Activated CD4-positive, alpha-beta T cell treated with anti-CD3 and anti-CD28 coated beads for 48 hours (primary cell): ENCODE measurements around the gene AGBL2.
"Not testable (repeated sequence)": the region's sequence is repeated elsewhere in the genome, so short reads cannot be mapped to it uniquely, and the experiment has no call there.

ENCODE experiments used
- DNase-seq: peaks from one replicate; pipeline ENCODE4 v3.0.0-alpha.2; 2020

AGBL2 gene

DNA sequence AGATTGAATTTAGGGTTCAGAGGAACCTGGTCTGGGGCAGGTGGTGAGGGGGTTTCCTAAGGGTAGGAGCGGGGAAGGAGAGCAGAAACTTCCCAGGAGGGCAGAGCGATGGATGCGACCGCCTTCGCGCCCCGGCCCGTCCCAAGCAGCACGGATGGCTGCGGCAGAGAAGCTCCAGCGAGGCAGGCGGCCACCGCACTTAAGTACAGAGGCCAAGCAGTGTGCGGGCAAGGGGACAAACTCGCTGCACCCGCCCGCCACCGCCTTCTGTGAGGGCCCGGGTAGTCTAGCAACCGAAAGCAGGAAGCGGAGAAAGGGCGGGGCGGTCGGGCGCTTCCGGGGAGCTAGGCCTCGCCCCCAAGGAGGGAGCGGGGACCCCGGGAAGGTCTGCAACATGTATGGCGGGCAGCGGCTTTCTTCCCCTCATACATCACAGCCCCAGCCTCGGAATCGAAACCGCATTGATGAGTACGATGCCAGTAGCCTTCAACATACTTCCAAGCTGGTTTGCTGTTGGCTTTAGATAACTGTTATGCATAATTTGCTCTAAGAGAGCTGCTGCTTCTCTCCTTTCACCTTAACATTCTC, at the start of gene AGBL2:
Gene AGBL2, minus strand, starts transcription at position 288 of the 588 bp plus-strand sequence. CDS start 719 bp downstream, outside the sequence.
- peak; percentile 90 for DNase-seq

GRCh38 chr11:47759291-47759690, 44.1 kb upstream of the AGBL2 start:
- not testable (repeated sequence) for DNase-seq

DNA sequence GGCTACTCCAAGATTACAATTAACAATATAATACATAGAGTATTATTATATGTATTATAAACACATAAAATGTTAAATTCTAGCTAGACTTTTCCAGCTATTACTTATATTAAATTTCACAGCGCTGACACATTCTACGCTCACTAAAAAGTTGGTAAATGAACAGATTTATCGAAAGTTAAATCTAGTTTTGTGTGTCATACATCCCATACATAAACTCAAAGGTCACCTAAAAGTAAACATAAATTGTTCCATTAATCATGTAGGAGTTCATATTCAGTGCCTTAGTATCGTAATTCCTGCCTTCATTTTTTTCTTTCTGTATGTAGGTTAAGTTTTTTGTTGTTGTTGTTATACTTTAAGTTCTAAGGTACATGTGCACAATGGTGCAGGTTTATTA, 41.0 kb upstream of the AGBL2 start:
- DNase-seq, result no peak

DNA sequence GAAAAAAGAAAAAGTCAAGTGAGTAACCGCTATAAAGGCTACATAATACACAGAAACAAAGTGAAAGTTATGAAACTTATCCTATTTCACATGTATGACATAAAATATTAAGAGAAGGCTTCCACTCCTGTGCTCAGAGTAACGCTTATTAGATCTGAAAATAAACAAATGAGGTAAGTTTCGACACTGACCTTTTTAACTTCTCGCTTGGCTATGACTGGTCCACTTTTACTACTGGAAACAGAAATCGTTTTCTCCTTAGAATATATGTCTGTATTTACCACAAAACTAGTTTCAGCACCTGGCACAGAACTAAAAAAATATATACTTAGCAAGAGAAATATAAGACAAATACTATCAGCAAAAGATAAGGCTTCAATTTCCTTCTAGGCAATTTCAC, 35.6 kb upstream of the AGBL2 start:
- DNase-seq, result no peak

DNA sequence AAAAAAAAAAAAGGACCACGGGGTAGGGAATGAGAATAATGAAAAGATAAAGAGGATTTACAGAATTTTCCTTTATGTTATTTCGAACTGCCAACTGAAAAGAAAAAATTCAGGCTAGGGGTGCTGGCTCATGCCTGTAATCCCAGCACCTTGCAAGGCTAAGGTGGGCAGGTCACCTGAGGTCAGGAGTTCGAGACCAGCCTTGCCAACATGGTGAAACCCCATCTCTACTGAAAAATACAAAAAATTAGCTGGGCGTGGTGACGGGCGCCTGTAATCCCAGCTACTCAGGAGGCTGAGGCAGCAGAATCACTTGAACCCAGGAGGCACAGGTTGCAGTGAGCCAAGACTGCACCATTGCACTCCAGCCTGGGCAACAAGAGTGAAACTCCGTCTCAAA, 27.3 kb upstream of the AGBL2 start:
- DNase-seq, result not testable (repeated sequence)

- not testable (repeated sequence) for DNase-seq
Observed at GRCh38 chr11:47737817-47738216, 22.6 kb upstream of the AGBL2 start.

DNA sequence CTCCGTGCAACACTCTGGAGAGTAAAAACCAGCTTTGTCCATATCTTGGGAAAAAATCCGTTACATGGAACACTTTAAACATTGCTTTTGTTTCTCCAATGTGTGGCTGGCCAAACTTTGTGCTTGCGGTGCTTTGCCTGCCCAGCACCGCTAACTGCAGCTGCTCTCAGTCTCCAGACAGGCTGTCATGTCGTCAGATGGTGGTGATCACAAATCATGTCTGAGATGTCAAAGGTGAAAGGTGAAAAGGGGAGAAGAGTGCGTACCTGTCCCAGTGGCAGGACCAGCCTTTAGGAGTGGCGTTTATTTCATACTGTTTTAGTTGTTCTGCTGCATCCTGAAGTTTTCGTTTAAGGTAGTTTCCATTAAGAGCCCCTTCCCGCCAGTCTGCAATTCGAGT, 17.1 kb upstream of the AGBL2 start:
- no peak for DNase-seq

DNA sequence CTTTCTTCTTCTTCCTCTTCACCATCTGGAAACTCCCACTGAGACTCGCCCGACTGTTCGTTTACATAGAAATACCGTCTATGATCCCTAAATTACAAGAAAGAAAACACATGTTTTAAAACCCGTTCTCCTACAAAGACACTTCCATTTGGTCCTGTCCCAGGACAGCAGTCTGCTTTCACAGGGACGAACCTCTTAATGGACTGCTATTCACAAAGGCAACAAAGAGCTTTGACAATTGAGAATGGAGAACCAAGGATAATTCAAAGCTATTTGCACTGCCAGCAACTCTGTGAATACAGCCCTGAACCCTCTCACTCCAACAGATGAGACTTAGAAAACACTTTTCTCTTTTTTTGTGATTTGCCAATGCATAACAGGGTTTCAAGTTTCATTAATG, 16.3 kb upstream of the AGBL2 start:
- no peak for DNase-seq

DNA sequence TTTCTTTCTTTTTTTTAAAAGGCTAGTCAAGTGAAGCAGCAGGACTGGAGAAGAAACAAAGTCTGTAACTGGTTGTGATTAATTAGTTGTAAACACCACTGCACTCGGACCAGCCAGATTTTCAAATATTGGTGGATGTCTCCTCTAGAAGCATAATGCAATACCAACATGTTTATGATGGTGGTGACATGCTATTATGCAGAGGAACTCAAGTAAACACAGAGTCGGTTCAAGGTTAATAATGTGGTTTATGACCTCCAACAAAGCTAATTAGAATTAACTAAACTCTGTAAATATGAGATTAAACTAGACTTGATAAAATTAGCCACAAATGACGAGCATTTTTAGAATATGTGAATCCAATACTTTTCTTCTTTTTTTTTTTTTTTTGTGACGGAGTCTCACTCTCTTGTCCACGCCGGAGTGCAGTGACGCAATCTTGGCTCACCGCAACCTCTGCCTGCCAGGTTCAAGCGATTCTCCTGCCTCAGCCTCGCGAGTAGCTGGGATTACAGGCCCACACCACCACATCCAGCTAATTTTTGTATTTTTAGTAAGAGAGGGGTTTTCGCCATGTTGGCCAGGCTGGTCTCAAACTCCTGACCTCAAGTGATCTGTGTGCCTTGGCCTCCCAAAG, 11.8 kb upstream of the AGBL2 start:
- DNase-seq, result no peak

- DNase-seq, result no peak
Observed at GRCh38 chr11:47726118-47726442, 10.9 kb upstream of the AGBL2 start.

DNA sequence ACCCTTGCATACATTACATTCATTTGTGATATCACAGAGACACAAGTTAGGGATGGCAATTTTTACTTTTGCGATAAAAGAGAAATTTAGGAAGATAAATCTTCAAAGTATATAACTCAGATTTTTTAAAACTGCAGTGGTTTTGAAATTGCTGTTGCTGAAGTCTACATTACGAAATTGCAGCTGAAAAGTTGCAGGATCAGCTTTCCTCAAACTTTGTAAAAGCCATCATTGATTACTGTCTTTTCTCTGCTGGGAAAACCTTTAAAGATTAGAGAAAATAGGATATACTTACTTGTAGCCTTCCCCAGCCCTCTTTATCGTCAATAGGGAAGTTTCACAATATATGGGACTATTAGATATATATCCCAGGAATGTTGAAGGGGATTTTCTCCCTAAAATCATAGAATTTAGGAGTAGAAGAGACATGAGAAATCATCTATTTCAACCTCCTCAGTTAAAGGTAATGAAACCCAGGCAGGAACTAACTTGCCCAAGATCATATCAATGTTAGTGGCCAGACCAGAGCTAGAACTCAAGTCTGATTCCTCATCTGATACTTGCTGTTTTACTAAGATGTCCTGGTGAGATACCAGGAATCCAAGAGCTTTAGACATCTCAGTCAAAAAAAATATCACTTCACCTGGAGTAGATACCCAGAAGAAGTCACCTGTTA, 10.4 kb upstream of the AGBL2 start:
- no peak for DNase-seq

GRCh38 chr11:47724041-47724729, 9.0 kb upstream of the AGBL2 start:
- no peak for DNase-seq

DNA sequence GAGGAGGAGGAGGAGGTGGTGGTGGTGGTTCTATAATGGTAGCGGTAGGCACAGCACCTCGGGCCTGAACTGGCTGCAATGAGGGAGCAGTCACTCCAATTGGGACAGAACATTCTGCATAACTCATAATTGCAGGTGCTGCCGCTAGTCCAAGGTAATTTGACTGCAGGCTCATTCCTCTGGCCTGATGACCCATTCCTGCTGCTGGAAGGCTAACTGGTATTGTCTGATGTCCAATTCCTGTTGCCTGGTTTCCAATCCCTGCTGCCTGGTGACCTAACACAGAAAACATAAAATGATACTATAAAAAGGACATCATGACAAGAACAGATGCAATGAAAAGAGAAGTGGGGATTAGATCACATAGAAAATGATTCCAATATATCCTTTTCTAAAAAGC, 7.9 kb upstream of the AGBL2 start:
- DNase-seq, result no peak

DNA sequence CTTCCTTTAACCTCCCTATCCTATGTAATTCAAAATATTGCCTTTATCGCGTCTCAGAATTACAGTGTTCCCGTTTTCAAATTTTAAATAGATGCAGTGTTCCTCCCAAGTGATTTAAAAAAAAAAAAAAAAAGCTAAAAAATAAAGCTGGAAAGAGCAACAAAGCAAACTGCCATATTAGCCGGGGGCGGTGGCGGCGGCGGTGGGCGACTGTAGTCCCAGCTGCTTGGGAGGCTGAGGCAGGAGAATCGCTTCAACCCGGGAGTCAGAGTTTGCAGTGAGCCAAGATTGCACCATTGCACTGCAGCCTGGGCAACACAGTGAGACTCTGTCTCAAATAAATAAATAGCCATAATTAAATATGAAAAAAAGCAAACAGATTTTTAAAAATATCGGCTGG, 5.5 kb upstream of the AGBL2 start:
- DNase-seq, result no peak

DNA sequence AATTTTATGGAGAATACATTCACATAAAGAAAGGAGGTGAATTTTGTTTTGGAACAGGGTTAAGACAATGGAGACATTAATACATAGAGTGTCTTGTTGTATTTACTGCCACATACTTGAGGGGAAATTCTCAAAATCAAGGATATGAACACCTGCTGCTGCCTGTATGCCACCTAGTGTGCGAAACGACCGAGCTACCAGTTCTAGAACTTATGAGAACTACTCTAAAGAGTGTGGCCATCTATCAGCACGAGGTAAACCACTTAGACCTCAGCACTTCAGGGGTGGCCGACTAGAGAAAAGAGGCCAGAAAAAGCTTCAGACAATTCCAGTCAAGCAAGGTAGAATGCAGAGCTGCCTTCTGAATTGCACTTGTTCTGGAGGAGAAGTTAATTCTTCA, 1.5 kb upstream of the AGBL2 start:
- no peak for DNase-seq

- peak; percentile 8 for DNase-seq
Observed at GRCh38 chr11:47714554-47715081, 551 bp downstream of the AGBL2 start.

DNA sequence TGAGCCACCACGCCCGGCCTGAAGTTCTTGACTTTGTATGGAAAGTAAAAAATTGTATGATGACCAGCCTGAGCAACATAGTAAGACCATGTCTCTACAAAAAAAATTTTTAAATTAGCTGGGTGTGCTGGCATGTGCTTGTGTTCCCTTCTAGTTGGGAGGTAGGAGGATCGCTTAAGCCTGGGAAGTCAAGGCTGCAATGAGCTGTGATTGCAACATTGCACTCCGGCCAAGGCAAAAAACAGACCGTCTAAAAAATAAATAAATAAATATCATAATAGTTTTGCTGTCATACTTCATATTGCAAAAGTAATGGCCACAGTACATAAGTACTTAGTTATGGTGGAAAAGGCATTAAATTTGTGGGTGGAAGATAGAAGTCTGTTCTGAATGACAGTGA, 3.4 kb downstream of the AGBL2 start:
- DNase-seq, result no peak

DNA sequence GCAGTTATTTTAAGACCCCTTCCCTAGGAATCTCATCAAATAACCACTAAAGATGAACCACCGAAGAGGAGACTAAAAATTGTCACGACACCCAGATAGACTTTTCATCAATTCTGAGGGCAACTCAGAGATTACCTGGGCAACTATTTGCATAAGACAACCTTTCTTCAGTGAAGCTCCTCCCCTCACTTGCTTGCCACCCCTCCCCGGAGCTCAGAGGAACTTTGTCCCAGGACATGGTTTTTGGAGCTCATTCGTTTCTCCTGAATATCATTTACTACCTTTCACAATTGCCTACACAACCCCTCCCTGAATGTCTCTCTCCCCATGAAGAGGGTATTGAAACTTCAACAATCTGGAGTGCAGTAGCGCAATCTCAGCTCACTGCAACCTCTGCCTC, 3.9 kb downstream of the AGBL2 start:
- DNase-seq, result no peak

GRCh38 chr11:47707275-47707786, 7.8 kb downstream of the AGBL2 start:
- DNase-seq, result not testable (repeated sequence)

- no peak for DNase-seq
Observed at GRCh38 chr11:47705721-47706120, 9.4 kb downstream of the AGBL2 start.

- no peak for DNase-seq
Observed at GRCh38 chr11:47691979-47692378, 23.2 kb downstream of the AGBL2 start.

- no peak for DNase-seq
Observed at GRCh38 chr11:47689480-47689879, 25.7 kb downstream of the AGBL2 start.

DNA sequence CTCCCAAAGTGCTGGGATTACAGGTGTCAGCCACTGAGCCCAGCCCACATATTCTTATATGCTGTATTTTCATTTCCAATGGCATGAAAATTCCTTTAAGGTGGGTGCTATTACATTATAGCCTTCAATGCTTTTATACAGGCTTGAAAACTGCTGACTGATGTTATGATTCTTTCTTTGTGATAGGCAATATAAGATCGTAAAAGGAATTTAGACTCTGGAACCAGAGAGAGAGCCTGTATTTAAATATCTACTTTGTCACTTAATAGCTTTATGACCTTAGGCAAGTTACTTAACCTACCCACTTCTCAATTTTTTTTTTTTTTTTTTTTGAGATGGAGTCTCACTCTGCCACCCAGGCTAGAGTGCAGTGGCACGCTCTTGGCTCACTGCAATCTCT, 26.2 kb downstream of the AGBL2 start:
- no peak for DNase-seq

DNA sequence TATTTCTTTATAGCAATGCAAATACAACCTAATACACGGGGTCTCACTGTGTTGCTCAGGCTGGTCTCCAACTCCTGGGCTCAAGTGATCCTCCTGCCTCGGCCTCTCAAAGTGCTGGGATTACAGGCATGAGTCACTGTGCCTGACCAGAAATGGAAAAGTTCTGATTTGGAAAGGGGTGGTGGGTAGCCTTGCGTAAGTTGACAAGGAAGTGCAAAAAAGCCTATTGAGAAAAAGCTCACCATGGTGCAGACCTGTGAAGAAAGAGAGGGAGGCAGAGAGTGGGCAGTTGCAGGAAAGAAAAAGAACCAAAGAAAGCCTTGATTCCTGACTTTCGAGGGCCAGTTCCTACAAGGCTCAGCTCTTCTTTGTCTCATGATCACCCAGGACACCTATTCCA, 27.1 kb downstream of the AGBL2 start:
- DNase-seq, result no peak
